ENCODE measurements around the gene DCTPP1. TPM values are rescaled to one million over a fixed set of nuclear protein-coding genes. Genes with fewer than 3 reads are reported as not detected.
"Not testable (repeated sequence)": the region's sequence is repeated elsewhere in the genome, so short reads cannot be mapped to it uniquely, and the experiment has no call there.

The DCTPP1 gene
- 41.8 and 62.1 TPM in 2 replicates for total RNA-seq (ENCODE audit: low replicate concordance)
- long read RNA-seq, transcript DCTPP1-201 (3 exons, 1,222 nt), result major isoform, 67 of 70 reads
- long read RNA-seq, partial matches to known transcripts, result 0 of 70 reads
- long read RNA-seq, other reads (novel, unspliced or antisense), result 1 of 70 reads

- H3K4me1 Mint-ChIP-seq (ENCODE audit: unreplicated experiment), result peaks cover 14% of the 10 kb centered on the region
Observed at GRCh38 chr16:30429678-30430427, at the start of gene DCTPP1. TSS of gene DCTPP1 (minus strand) at chr16:30430030. CDS start at chr16:30429980, 50 bp downstream.

GRCh38 chr16:30478766-30479478 is 49.1 kb upstream of the DCTPP1 start:
- Mint-ChIP-seq H3K27me3 (peaks cover 7% of the 10 kb centered on the region), H3K9me3 (no peaks in the 10 kb centered on the region)

More at GRCh38 chr16:30429678-30430427, at the start of gene DCTPP1:
- H3K36me3 Mint-ChIP-seq, result peaks cover 10% of the 10 kb centered on the region
- H3K27me3 Mint-ChIP-seq, result no peaks in the 10 kb centered on the region
- H3K9me3 Mint-ChIP-seq, result no peaks in the 10 kb centered on the region
- H3K4me3 Mint-ChIP-seq, result no peak within 1 kb of the TSS
- peak; percentile 90 for DNase-seq (ENCODE audit: extremely low spot score, unreplicated experiment)
- H3K27ac Mint-ChIP-seq, result peak within 1 kb of the TSS; percentile 8
- peak; percentile 92 for TF ChIP-seq CTCF (conservative IDR thresholded peaks at IDR 0.05)

GRCh38 chr16:30477773-30478172 is 47.9 kb upstream of the DCTPP1 start:
- not testable (repeated sequence) for H3K27ac Mint-ChIP-seq; H3K27me3 Mint-ChIP-seq; H3K4me1 Mint-ChIP-seq (ENCODE audit: unreplicated experiment); H3K4me3 Mint-ChIP-seq; H3K36me3 Mint-ChIP-seq; DNase-seq (ENCODE audit: extremely low spot score, unreplicated experiment); H3K9me3 Mint-ChIP-seq

More at GRCh38 chr16:30478766-30479478, 49.1 kb upstream of the DCTPP1 start:
- Mint-ChIP-seq H3K36me3 (no peaks in the 10 kb centered on the region), H3K4me3 (no peak overlapping the region), H3K27ac (no peak overlapping the region), H3K4me1 (ENCODE audit: unreplicated experiment) (no peaks in the 10 kb centered on the region)
- no peak for TF ChIP-seq CTCF (conservative IDR thresholded peaks at IDR 0.05)
- no peak for DNase-seq (ENCODE audit: extremely low spot score, unreplicated experiment)

GRCh38 chr16:30476991-30477390 is 47.2 kb upstream of the DCTPP1 start:
- H3K4me3 Mint-ChIP-seq, result no peak overlapping the region
- H3K36me3 Mint-ChIP-seq, result no peaks in the 10 kb centered on the region
- no peak overlapping the region for H3K27ac Mint-ChIP-seq
- H3K9me3 Mint-ChIP-seq, result no peaks in the 10 kb centered on the region
- H3K4me1 Mint-ChIP-seq (ENCODE audit: unreplicated experiment), result no peaks in the 10 kb centered on the region
- no peak for DNase-seq (ENCODE audit: extremely low spot score, unreplicated experiment)
- no peak for TF ChIP-seq CTCF (conservative IDR thresholded peaks at IDR 0.05)
- H3K27me3 Mint-ChIP-seq, result peaks cover 3% of the 10 kb centered on the region

GRCh38 chr16:30474684-30475083 is 44.9 kb upstream of the DCTPP1 start:
- Mint-ChIP-seq H3K27me3 (peaks cover 3% of the 10 kb centered on the region), H3K27ac (no peak overlapping the region), H3K4me3 (no peak overlapping the region), H3K4me1 (ENCODE audit: unreplicated experiment) (no peaks in the 10 kb centered on the region), H3K9me3 (no peaks in the 10 kb centered on the region), H3K36me3 (no peaks in the 10 kb centered on the region)
- TF ChIP-seq CTCF (conservative IDR thresholded peaks at IDR 0.05), result no peak
- no peak for DNase-seq (ENCODE audit: extremely low spot score, unreplicated experiment)

GRCh38 chr16:30474074-30474452 is 44.2 kb upstream of the DCTPP1 start:
- TF ChIP-seq CTCF (conservative IDR thresholded peaks at IDR 0.05), result no peak
- no peak for DNase-seq (ENCODE audit: extremely low spot score, unreplicated experiment)
- Mint-ChIP-seq H3K27ac (no peak overlapping the region), H3K9me3 (no peaks in the 10 kb centered on the region), H3K27me3 (peaks cover 3% of the 10 kb centered on the region), H3K4me3 (no peak overlapping the region), H3K36me3 (no peaks in the 10 kb centered on the region), H3K4me1 (ENCODE audit: unreplicated experiment) (no peaks in the 10 kb centered on the region)

All from type B pancreatic cell (in vitro differentiated cells).